C4-2B (cell line): Measurements from ENCODE around the gene PVRIG.

Source experiments
- CTCF ChIP-seq: fragments of 450-650 bp; conservative IDR thresholded peaks from 2 replicates; pipeline ENCODE4 v1.5.1; 2017; ENCODE audit warnings: mild to moderate bottlenecking
- ZFX ChIP-seq: fragments of 450-650 bp; IDR thresholded peaks from 2 replicates; pipeline ENCODE4 v1.6.1; 2017

GRCh38 chr7:100212631-100213286 is 7.0 kb upstream of the PVRIG start:
- no peak for TF ChIP-seq CTCF
- TF ChIP-seq ZFX, result no peak
